Gastroesophageal sphincter (tissue), 3 donors: ENCODE measurements around the gene GJB3.

ENCODE experiments used
- POLR2AphosphoS5 ChIP-seq: sonication (generic); formaldehyde crosslinking; IDR thresholded peaks from one replicate; pipeline ENCODE4 v1.6.1; 2017; ENCODE audit warnings: antibody characterized with exemption
- TF ChIP-seq, protein P1 (sequence below), 4 experiments: fragments of 200-600 bp in 2 of 4; fragments of 450-650 bp in 2 of 4; sonication (generic) in 1 of 4; IDR thresholded peaks; one replicate each; pipeline ENCODE4 v1.5.1; 2017 to 2019; ENCODE audit warnings: antibody characterized with exemption in 4 of 4, mild to moderate bottlenecking in 2 of 4, moderate library complexity in 2 of 4

DNA sequence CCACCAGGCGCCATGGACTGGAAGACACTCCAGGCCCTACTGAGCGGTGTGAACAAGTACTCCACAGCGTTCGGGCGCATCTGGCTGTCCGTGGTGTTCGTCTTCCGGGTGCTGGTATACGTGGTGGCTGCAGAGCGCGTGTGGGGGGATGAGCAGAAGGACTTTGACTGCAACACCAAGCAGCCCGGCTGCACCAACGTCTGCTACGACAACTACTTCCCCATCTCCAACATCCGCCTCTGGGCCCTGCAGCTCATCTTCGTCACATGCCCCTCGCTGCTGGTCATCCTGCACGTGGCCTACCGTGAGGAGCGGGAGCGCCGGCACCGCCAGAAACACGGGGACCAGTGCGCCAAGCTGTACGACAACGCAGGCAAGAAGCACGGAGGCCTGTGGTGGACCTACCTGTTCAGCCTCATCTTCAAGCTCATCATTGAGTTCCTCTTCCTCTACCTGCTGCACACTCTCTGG lies 3.8 kb downstream of the GJB3 start:
- TF ChIP-seq, protein P1, sequence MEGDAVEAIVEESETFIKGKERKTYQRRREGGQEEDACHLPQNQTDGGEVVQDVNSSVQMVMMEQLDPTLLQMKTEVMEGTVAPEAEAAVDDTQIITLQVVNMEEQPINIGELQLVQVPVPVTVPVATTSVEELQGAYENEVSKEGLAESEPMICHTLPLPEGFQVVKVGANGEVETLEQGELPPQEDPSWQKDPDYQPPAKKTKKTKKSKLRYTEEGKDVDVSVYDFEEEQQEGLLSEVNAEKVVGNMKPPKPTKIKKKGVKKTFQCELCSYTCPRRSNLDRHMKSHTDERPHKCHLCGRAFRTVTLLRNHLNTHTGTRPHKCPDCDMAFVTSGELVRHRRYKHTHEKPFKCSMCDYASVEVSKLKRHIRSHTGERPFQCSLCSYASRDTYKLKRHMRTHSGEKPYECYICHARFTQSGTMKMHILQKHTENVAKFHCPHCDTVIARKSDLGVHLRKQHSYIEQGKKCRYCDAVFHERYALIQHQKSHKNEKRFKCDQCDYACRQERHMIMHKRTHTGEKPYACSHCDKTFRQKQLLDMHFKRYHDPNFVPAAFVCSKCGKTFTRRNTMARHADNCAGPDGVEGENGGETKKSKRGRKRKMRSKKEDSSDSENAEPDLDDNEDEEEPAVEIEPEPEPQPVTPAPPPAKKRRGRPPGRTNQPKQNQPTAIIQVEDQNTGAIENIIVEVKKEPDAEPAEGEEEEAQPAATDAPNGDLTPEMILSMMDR (IDR thresholded peaks at IDR 0.05): no peak
- TF ChIP-seq POLR2AphosphoS5: no peak
